NK-92 treated with Interleukin-12 subunit alpha and Interleukin-12 subunit beta, amount 100 ng/mL, for 24 hours (cell line): ENCODE data around the gene KRTAP12-2.

Source experiments
- DNase-seq: peaks from one replicate; lab custom pipeline; 2025; lab: John Stamatoyannopoulos, UW

KRTAP12-2 gene

GRCh38 chr21:44666401-44667320 lies at the start of gene KRTAP12-2:
KRTAP12-2 (minus strand) TSS chr21:44666927; CDS start chr21:44666886, 41 bp downstream.
- DNase-seq = no peak

- no peak for DNase-seq
These were observed 48.2 kb upstream of the KRTAP12-2 start for GRCh38 chr21:44714905-44715304.

GRCh38 chr21:44713846-44714245 lies 47.1 kb upstream of the KRTAP12-2 start:
- DNase-seq = no peak

GRCh38 chr21:44713130-44713529 lies 46.4 kb upstream of the KRTAP12-2 start:
- DNase-seq = no peak

- DNase-seq = no peak
These were observed 45.7 kb upstream of the KRTAP12-2 start for GRCh38 chr21:44712203-44713028.

- no peak for DNase-seq
These were observed 44.8 kb upstream of the KRTAP12-2 start, which contains the start of gene TSPEAR for GRCh38 chr21:44711327-44712202. TSPEAR (minus strand) TSS chr21:44711572; CDS start chr21:44711514, 58 bp downstream.

- no peak for DNase-seq
These were observed 44.1 kb upstream of the KRTAP12-2 start for GRCh38 chr21:44710756-44711326.

GRCh38 chr21:44710294-44710665 lies 43.6 kb upstream of the KRTAP12-2 start:
- no peak for DNase-seq

GRCh38 chr21:44709426-44710293 lies 42.9 kb upstream of the KRTAP12-2 start:
- DNase-seq = no peak

GRCh38 chr21:44708866-44709425 lies 42.2 kb upstream of the KRTAP12-2 start:
- no peak for DNase-seq

GRCh38 chr21:44708213-44708865 lies 41.6 kb upstream of the KRTAP12-2 start:
- no peak for DNase-seq

- DNase-seq = no peak
These were observed 40.2 kb upstream of the KRTAP12-2 start for GRCh38 chr21:44706706-44707581.

- no peak for DNase-seq
These were observed 39.4 kb upstream of the KRTAP12-2 start for GRCh38 chr21:44706026-44706705.

GRCh38 chr21:44704636-44705001 lies 37.9 kb upstream of the KRTAP12-2 start:
- no peak for DNase-seq

- DNase-seq = no peak
These were observed 37.3 kb upstream of the KRTAP12-2 start for GRCh38 chr21:44703731-44704635.

GRCh38 chr21:44702973-44703730 lies 36.4 kb upstream of the KRTAP12-2 start:
- DNase-seq = no peak
